Common myeloid progenitor, CD34-positive (primary cell): Measurements from ENCODE around the gene AP3B1.
"Not testable (repeated sequence)": the region's sequence is repeated elsewhere in the genome, so short reads cannot be mapped to it uniquely, and the experiment has no call there.

Experiments used
- CTCF ChIA-PET: fragments of 350-600 bp; sonication (Branson Sonifier 250); formaldehyde crosslinking; loops from one replicate; lab custom pipeline; 2021; ENCODE audit warnings: antibody characterized with exemption; lab: Charles Lee
- POLR2A ChIA-PET: fragments of 350-600 bp; sonication (Branson Sonifier 250); formaldehyde crosslinking; loops from one replicate; lab custom pipeline; 2021; ENCODE audit warnings: antibody characterized with exemption; lab: Charles Lee
- DNase-seq, 3 donors: peaks; one replicate each; pipeline versions ENCODE4 v3.0.0 to v3.0.0-alpha.2; 2013
- H3K27ac ChIP-seq, 2 experiments: 1 replicate in 1 of 2; 2 replicates in 1 of 2; pipeline ENCODE4 v1.7.0; 2013; ENCODE audit warnings: inconsistent platforms in 2 of 2, low read length in 2 of 2, mild to moderate bottlenecking in 2 of 2, low read depth in 1 of 2, moderate library complexity in 1 of 2; ENCODE audit not compliant: severe bottlenecking in 2 of 2, insufficient read depth in 1 of 2, poor library complexity in 1 of 2
- H3K27me3 ChIP-seq, 5 experiments: replicated peaks in 2 of 5; 1 replicate in 3 of 5; 2 replicates in 2 of 5; pipeline versions ENCODE4 v1.6.1 to v1.7.0; 2013; ENCODE audit warnings: low read length in 4 of 5, mild to moderate bottlenecking in 2 of 5, moderate library complexity in 2 of 5, inconsistent platforms in 1 of 5; ENCODE audit not compliant: insufficient read depth in 5 of 5, control insufficient read depth in 4 of 5
- H3K36me3 ChIP-seq, 4 experiments: 1 replicate in 2 of 4; 2 replicates in 2 of 4; pipeline versions ENCODE4 v1.6.1 to v1.7.0; 2013; ENCODE audit warnings: low read length in 3 of 4, control low read depth in 1 of 4, mild to moderate bottlenecking in 1 of 4; ENCODE audit not compliant: control insufficient read depth in 4 of 4, insufficient read depth in 4 of 4
- H3K4me1 ChIP-seq, 4 experiments: 1 replicate in 3 of 4; 2 replicates in 1 of 4; pipeline versions ENCODE4 v1.6.1 to v1.7.1; 2013; ENCODE audit warnings: low read length in 3 of 4, mild to moderate bottlenecking in 3 of 4, control low read depth in 1 of 4, inconsistent platforms in 1 of 4, moderate library complexity in 1 of 4; ENCODE audit not compliant: control insufficient read depth in 4 of 4, insufficient read depth in 4 of 4; ENCODE audit errors: control extremely low read depth in 1 of 4
- H3K4me3 ChIP-seq, 7 experiments: 1 replicate in 4 of 7; 2 replicates in 3 of 7; pipeline versions ENCODE4 v1.5.1 to v1.7.0; 2013; ENCODE audit warnings: mild to moderate bottlenecking in 7 of 7, low read length in 6 of 7, moderate library complexity in 6 of 7, inconsistent platforms in 2 of 7, low read depth in 2 of 7, control low read depth in 1 of 7; ENCODE audit not compliant: insufficient read depth in 4 of 7, control insufficient read depth in 1 of 7; ENCODE audit errors: extremely low read depth in 1 of 7
- H3K9me3 ChIP-seq, 5 experiments: 1 replicate in 4 of 5; 2 replicates in 1 of 5; pipeline versions ENCODE4 v1.6.1 to v1.7.1; 2013; ENCODE audit warnings: low read length in 4 of 5, mild to moderate bottlenecking in 2 of 5, inconsistent platforms in 1 of 5, low read depth in 1 of 5, moderate library complexity in 1 of 5; ENCODE audit not compliant: control insufficient read depth in 4 of 5, insufficient read depth in 2 of 5; ENCODE audit errors: control extremely low read depth in 1 of 5
- WGBS: methylation state at CpG from one replicate; pipeline ENCODE4 v1.1.5; 2013; ENCODE audit not compliant: insufficient coverage; 5-methylcytosine and 5-hydroxymethylcytosine counted together

The AP3B1 gene

DNA sequence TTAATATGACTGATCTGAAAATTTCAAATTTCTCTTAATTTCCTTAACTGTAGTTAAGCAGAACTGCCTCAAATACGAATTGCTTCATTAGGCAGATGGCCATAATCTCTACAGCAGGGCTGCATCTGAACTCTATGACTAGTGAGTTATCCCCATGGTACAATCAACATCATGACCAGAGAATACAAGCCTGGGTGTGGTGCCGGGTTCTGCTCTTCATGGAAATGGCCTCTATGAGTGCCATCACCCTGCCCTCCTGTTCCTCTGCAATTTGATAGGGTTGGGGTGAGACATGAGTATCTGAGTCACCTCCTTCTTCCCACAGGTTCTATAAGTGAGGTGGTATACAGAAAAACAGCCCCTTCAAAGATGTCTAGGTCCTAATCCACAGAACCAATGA lies 235.9 kb downstream of the AP3B1 start:
- Histone ChIP-seq H3K27me3 (no peaks in the 10 kb centered on the region), H3K4me1 (no peaks in the 10 kb centered on the region), H3K27ac (no peak overlapping the region), H3K9me3 (no peaks in the 10 kb centered on the region), H3K4me3 (no peak overlapping the region), H3K36me3 (peaks cover 0 to 8% (median 0%) of the 10 kb centered on the region in 4 experiments)
- CTCF ChIA-PET, result no interaction called here
- POLR2A ChIA-PET, result no interaction called here
- DNase-seq, result no peak
- WGBS, result 100% methylated on average over 1 of the region's 2 CpGs

DNA sequence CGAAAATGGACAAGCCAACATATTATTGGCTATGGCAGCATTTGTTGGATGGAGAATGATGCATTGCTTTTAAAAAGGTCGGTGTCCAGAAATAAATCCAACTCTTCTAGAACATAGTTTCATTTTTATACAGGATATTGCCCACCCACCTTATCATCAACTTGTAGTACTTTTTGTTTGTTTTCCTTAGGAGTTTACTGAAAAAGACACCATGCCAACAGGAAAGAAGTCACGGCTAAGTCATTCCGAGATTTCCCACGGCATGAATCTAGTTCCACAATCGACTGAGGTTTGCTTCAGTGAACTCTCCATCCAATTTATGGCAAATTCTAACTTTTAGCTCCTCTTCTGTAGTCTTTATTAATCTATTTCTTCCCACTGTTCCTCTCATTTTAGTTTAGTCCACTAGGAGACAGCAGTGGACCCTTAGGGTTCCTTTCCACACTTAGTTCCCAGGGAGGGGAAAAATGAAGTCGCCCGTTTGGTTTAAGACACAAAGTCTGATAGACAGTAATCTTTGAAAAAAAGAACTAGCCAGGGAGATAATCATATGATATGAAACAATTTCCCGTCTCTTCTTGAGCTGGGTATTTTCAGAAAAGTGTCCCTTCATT lies 237.5 kb downstream of the AP3B1 start:
- CTCF ChIA-PET, result no interaction called here
- Histone ChIP-seq H3K27ac (no peak overlapping the region), H3K4me3 (no peak overlapping the region), H3K36me3 (peaks cover 0 to 5% (median 0%) of the 10 kb centered on the region in 4 experiments), H3K9me3 (no peaks in the 10 kb centered on the region), H3K4me1 (no peaks in the 10 kb centered on the region), H3K27me3 (no peaks in the 10 kb centered on the region)
- POLR2A ChIA-PET, result no interaction called here
- DNase-seq, result no peak
- WGBS, result 98% methylated on average over 7 of the region's 9 CpGs

DNA sequence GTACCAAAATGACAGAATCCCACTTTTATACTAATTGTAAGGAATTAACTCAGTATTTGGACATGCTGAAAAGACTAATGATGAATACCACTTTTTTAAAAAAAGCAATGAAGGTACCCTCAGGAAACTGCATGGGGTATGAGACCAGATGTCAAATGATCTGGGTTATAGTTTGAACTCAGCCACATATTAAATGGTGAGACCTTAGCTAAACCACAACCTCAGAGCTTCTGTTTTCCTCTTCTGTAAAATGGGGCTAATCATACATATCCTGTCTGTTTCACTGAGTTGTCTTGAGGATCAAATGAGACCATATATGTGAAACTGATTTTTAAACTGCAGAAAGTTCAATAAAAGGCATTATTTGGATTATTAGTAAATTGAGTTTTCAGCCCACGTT lies 238.4 kb downstream of the AP3B1 start:
- WGBS, result 100% methylated on average over 1 of the region's 1 CpG
- no peak overlapping the region for H3K4me3 ChIP-seq
- no peak for DNase-seq
- ChIA-PET POLR2A (no interaction called here), CTCF (no interaction called here)
- H3K36me3 ChIP-seq, result peaks cover 0 to 5% (median 0%) of the 10 kb centered on the region in 4 experiments
- H3K4me1 ChIP-seq, result no peaks in the 10 kb centered on the region
- H3K27me3 ChIP-seq, result no peaks in the 10 kb centered on the region
- no peaks in the 10 kb centered on the region for H3K9me3 ChIP-seq
- no peak overlapping the region for H3K27ac ChIP-seq

DNA sequence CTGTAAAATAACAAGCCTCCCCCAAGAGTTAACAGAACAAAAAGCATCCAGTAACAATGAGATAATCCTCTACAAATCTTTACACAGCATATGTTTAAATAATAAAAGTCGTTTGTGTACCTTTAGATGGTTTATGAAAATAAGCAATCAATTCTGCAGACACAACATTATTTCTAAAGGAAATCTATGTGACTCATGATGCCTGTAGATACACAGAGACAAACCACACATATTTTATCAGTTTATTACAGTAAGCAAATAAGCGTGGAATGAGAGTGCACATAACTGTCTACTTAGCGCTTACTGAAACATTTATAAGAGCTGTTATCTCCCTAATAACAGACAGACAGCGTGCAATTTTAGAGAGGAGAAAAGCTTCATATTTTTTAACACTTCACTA lies 243.6 kb downstream of the AP3B1 start:
- Histone ChIP-seq H3K4me1 (no peaks in the 10 kb centered on the region), H3K9me3 (peaks cover 0 to 3% (median 0%) of the 10 kb centered on the region in 5 experiments), H3K36me3 (peaks cover 0 to 4% (median 0%) of the 10 kb centered on the region in 4 experiments), H3K27me3 (no peaks in the 10 kb centered on the region), H3K4me3 (no peak overlapping the region), H3K27ac (no peak overlapping the region)
- DNase-seq, result peak; percentile 1 to 56 (median 19)
- POLR2A ChIA-PET, result no interaction called here
- CTCF ChIA-PET, result no interaction called here
- WGBS, result 80% methylated on average over 1 of the region's 4 CpGs

DNA sequence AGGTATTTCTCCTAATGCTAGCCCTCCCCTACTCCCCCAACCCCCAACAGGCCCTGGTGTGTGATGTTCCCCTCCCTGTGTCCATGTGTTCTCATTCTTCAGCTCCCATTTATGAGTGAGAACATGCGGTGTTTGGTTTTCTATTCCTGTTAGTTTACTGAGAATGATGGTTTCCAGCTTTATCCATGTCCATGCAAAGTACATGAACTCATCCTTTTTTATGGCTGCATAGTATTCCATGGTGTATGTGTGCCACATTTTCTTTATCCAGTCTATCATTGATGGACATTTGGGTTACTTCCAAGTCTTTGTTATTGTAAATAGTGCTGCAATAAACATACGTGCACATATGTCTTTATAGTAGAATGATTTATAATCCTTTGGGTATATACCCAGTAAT lies 247.7 kb downstream of the AP3B1 start:
- H3K27ac ChIP-seq, H3K9me3 ChIP-seq, H3K4me3 ChIP-seq, POLR2A ChIA-PET, H3K27me3 ChIP-seq, DNase-seq, CTCF ChIA-PET, H3K4me1 ChIP-seq: not testable (repeated sequence)
- WGBS, result no CpG with 5 or more reads among the region's 2 CpGs
- peaks cover 0 to 13% (median 4%) of the 10 kb centered on the region in 4 experiments for H3K36me3 ChIP-seq

DNA sequence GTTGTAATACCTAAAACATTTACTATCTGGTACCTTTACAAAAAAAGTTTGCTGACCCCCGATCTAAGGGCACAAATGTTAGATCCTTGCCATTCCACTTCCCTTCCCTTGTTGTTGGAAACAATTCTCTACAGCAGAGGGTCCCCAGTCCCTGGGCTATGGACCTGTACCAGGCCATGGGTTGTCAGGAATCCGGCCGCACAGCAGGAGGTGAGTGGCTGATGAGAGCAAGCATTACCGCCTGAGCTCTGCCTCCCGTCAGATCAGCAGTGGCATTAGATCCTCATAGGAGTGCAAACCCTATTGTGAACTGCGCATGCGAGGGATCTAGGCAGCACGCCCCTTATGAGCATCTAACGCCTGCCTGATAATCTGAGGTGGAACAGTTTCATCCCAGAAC lies 248.5 kb downstream of the AP3B1 start:
- Histone ChIP-seq H3K9me3 (peaks cover 0 to 3% (median 0%) of the 10 kb centered on the region in 5 experiments), H3K36me3 (peaks cover 0 to 13% (median 4%) of the 10 kb centered on the region in 4 experiments), H3K4me3 (no peak overlapping the region), H3K27ac (no peak overlapping the region), H3K4me1 (no peaks in the 10 kb centered on the region), H3K27me3 (no peaks in the 10 kb centered on the region)
- 91% methylated on average over 9 of the region's 9 CpGs for WGBS
- ChIA-PET POLR2A (no interaction called here), CTCF (no interaction called here)
- no peak for DNase-seq

DNA sequence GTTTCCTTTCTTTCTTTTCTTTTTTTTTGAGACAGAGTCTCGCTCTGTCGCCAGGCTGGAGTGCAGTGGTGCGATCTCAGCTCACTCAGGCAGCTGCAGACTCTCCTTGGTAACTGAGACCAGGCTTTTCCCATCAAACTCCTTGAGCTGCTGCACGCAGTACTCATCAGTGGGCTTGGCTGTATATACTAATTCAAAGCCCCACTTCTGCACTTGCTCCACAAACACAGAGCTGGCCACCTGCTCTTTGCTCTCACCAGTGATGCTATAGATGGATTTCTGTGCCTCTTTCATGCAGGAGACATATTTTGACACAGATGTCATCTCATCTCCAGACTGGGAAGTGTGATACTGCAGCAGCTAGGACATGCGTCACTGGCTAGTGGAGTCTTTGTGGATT lies 252.7 kb downstream of the AP3B1 start:
- WGBS, result 100% methylated on average over 4 of the region's 5 CpGs
- POLR2A ChIA-PET, result interaction anchor here (1.2 kb wide), 1 partner anchor 23 kb away, joined by 4 read pairs; no protein-coding TSS in a partner anchor
- CTCF ChIA-PET, result interaction anchor here (0.8 kb wide), 1 partner anchor 8 kb away, joined by 3 read pairs; no protein-coding TSS in a partner anchor

More for the DNA sequence above, 252.7 kb downstream of the AP3B1 start:
- H3K4me3 ChIP-seq, result no peak overlapping the region
- H3K27ac ChIP-seq, result no peak overlapping the region
- no peaks in the 10 kb centered on the region for H3K27me3 ChIP-seq
- no peaks in the 10 kb centered on the region for H3K4me1 ChIP-seq
- DNase-seq, result no peak
- peaks cover 0 to 19% (median 4%) of the 10 kb centered on the region in 4 experiments for H3K36me3 ChIP-seq
- no peaks in the 10 kb centered on the region for H3K9me3 ChIP-seq
